Glutamatergic neuron (in vitro differentiated cells): ENCODE results near the gene TRRAP. TPM values are rescaled to one million over a fixed set of nuclear protein-coding genes. Genes with fewer than 3 reads are reported as not detected.

Experiments
- DNase-seq: peaks from one replicate; pipeline ENCODE4 v3.0.0; 2022
- H3K27ac Mint-ChIP-seq: one replicate; pipeline ENCODE4 v1.8.0; 2020; ENCODE audit warnings: mild to moderate bottlenecking, mixed read lengths, inconsistent platforms; ENCODE audit not compliant: unreplicated experiment
- H3K27me3 Mint-ChIP-seq: one replicate; pipeline ENCODE4 v1.8.0; 2020; ENCODE audit warnings: mild to moderate bottlenecking, moderate library complexity, mixed read lengths, inconsistent platforms; ENCODE audit not compliant: unreplicated experiment
- H3K36me3 Mint-ChIP-seq: one replicate; pipeline ENCODE4 v1.8.0; 2020; ENCODE audit warnings: mild to moderate bottlenecking, mixed read lengths, inconsistent platforms; ENCODE audit not compliant: unreplicated experiment
- H3K4me1 Mint-ChIP-seq: one replicate; pipeline ENCODE4 v1.8.0; 2020; ENCODE audit warnings: mild to moderate bottlenecking, low read depth, mixed read lengths, inconsistent platforms; ENCODE audit not compliant: unreplicated experiment
- H3K4me3 Mint-ChIP-seq: one replicate; pipeline ENCODE4 v1.8.0; 2020; ENCODE audit warnings: mild to moderate bottlenecking, mixed read lengths, inconsistent platforms; ENCODE audit not compliant: unreplicated experiment
- H3K9me3 Mint-ChIP-seq: one replicate; pipeline ENCODE4 v1.8.0; 2020; ENCODE audit warnings: mild to moderate bottlenecking, moderate library complexity, mixed read lengths, inconsistent platforms; ENCODE audit not compliant: unreplicated experiment
- total RNA-seq: library from RNA; stranded (reverse); fragmentation: NEBNext Ultra II Directional; extraction: Animal tissue kit (Norgen Biotek cat#: 25700); gene quantifications from one replicate; pipeline ENCODE4 v1.2.1, GENCODE V29; 2021; ENCODE audit not compliant: unreplicated experiment
- TF ChIP-seq, protein P1 (sequence below): fragments of 200-600 bp; sonication (generic); IDR thresholded peaks from one replicate; pipeline ENCODE4 v1.5.0; 2021; ENCODE audit not compliant: partially characterized antibody, unreplicated experiment

The TRRAP gene
- total RNA-seq, 1 donor from 2014 or later, result 68.7 TPM

DNA sequence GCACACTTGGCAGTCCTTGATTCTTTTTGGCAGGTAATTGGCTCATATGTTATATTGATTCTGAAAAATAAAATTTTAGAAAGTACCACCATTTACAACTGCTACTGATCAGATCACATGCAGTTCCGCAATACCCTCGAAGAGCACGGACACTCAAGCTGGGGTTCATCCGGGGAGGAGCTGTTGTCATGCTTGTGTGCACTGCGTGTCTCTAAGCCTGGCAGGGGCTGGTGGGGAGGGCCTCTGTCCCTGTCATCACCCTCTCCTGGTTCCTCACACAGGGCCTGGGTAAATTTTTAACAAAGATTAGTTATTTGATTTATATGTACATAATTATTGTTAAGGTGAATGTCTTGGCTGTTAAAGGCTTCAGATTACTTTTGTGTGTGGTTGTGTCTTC is 45.2 kb downstream of the TRRAP start:
- no peak overlapping the region for H3K27ac Mint-ChIP-seq
- TF ChIP-seq, protein P1, sequence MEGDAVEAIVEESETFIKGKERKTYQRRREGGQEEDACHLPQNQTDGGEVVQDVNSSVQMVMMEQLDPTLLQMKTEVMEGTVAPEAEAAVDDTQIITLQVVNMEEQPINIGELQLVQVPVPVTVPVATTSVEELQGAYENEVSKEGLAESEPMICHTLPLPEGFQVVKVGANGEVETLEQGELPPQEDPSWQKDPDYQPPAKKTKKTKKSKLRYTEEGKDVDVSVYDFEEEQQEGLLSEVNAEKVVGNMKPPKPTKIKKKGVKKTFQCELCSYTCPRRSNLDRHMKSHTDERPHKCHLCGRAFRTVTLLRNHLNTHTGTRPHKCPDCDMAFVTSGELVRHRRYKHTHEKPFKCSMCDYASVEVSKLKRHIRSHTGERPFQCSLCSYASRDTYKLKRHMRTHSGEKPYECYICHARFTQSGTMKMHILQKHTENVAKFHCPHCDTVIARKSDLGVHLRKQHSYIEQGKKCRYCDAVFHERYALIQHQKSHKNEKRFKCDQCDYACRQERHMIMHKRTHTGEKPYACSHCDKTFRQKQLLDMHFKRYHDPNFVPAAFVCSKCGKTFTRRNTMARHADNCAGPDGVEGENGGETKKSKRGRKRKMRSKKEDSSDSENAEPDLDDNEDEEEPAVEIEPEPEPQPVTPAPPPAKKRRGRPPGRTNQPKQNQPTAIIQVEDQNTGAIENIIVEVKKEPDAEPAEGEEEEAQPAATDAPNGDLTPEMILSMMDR, result no peak
- peaks cover 7% of the 10 kb centered on the region for H3K27me3 Mint-ChIP-seq
- H3K36me3 Mint-ChIP-seq, result peaks cover 16% of the 10 kb centered on the region
- DNase-seq, result no peak
- H3K4me1 Mint-ChIP-seq, result no peaks in the 10 kb centered on the region
- no peaks in the 10 kb centered on the region for H3K9me3 Mint-ChIP-seq
- H3K4me3 Mint-ChIP-seq, result no peak overlapping the region

DNA sequence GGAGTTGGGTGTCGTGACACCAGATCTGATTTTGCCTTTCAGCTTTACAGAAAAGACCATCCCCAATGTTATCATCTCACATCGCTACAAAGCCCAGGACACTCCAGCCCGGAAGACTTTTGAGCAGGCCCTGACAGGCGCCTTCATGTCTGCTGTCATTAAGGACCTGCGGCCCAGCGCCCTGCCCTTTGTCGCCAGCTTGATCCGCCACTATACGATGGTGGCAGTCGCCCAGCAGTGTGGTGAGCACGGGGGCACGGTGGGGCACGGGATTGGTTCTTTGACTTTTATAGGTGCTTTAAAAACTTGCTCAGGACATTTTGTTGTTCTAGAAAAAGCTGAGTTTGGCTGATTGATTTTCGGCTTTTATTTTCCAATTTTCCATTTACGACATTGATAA is 48.8 kb downstream of the TRRAP start:
- no peak for DNase-seq
- H3K9me3 Mint-ChIP-seq, result no peaks in the 10 kb centered on the region
- no peaks in the 10 kb centered on the region for H3K4me1 Mint-ChIP-seq
- H3K27me3 Mint-ChIP-seq, result peaks cover 5% of the 10 kb centered on the region
- H3K4me3 Mint-ChIP-seq, result no peak overlapping the region
- TF ChIP-seq, protein P1, result no peak
- no peak overlapping the region for H3K27ac Mint-ChIP-seq
- H3K36me3 Mint-ChIP-seq, result peaks cover 24% of the 10 kb centered on the region

DNA sequence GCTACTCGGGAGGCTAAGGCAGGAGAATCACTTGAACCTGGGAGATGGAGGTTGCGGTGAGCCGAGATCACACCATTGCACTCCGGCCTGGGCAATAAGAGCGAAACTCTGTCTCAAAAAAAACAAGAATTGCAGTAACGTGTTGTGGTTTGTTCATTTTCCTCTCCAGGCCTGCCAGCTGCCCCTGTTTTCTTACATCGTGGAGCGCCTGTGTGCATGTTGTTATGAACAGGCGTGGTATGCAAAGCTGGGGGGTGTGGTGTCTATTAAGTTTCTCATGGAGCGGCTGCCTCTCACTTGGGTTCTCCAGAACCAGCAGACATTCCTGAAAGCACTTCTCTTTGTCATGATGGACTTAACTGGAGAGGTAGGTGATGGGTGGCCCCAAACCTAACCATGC is 52.1 kb downstream of the TRRAP start:
- Mint-ChIP-seq H3K9me3 (no peaks in the 10 kb centered on the region), H3K36me3 (peaks cover 13% of the 10 kb centered on the region), H3K27me3 (peaks cover 4% of the 10 kb centered on the region), H3K4me3 (no peak overlapping the region), H3K27ac (no peak overlapping the region), H3K4me1 (peaks cover 2% of the 10 kb centered on the region)
- no peak for DNase-seq
- TF ChIP-seq, protein P1, result no peak

DNA sequence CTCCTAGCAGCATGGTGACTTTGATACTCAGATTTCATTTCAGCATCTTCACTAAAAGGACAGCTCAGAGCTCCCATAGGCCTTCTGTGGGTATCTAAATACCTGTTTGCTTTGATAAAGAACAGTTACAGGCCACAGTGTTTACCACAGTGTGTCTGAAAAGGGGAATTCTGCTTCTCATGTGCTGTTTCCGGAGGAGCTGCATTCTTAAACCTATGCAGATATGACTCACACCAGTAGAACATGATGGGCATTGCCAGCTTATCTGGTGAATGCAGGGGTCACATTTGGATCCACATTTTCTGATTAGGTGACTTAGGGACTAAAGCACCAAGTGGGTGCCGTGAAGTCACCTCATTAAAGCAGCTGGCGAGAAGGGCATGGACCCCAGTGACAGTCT is 52.6 kb downstream of the TRRAP start:
- TF ChIP-seq, protein P1, result no peak
- Mint-ChIP-seq H3K9me3 (no peaks in the 10 kb centered on the region), H3K4me1 (peaks cover 2% of the 10 kb centered on the region), H3K36me3 (peaks cover 13% of the 10 kb centered on the region), H3K27me3 (peaks cover 4% of the 10 kb centered on the region), H3K4me3 (no peak overlapping the region), H3K27ac (no peak overlapping the region)
- no peak for DNase-seq

DNA sequence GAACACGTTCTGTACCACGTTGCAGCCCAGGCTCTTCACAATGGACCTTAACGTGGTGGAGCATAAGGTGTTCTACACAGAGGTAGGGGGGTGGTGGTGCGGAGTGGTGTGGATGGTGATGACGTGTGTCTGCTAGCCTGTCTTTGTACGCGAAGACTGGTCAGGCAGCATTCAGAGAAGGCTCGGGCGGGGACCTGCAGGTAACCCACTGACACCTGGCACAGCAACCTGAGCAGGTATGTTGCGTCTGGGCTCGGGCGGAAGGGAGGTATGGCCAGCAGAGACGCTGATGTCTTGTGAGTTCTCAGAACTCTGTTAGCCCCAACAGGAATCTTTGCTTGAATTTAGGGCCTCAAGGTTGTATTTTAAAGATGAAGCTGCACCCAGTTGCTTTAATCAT is 55.0 kb downstream of the TRRAP start:
- TF ChIP-seq, protein P1, result no peak
- peaks cover 8% of the 10 kb centered on the region for H3K36me3 Mint-ChIP-seq
- no peak overlapping the region for H3K27ac Mint-ChIP-seq
- peaks cover 2% of the 10 kb centered on the region for H3K4me1 Mint-ChIP-seq
- H3K27me3 Mint-ChIP-seq, result no peaks in the 10 kb centered on the region
- no peak overlapping the region for H3K4me3 Mint-ChIP-seq
- no peak for DNase-seq
- no peaks in the 10 kb centered on the region for H3K9me3 Mint-ChIP-seq
